ENCODE results near the gene MECP2. TPM values are rescaled to one million over a fixed set of nuclear protein-coding genes. Genes with fewer than 3 reads are reported as not detected.
A peak's percentile ranks its signal among the peaks of the same experiment; 100 is the strongest.
"Not testable (repeated sequence)": the region's sequence is repeated elsewhere in the genome, so short reads cannot be mapped to it uniquely, and the experiment has no call there.

The MECP2 gene
- polyA plus RNA-seq, 10 donors, result 16.0 to 26.0 (median 19.9) TPM

DNA sequence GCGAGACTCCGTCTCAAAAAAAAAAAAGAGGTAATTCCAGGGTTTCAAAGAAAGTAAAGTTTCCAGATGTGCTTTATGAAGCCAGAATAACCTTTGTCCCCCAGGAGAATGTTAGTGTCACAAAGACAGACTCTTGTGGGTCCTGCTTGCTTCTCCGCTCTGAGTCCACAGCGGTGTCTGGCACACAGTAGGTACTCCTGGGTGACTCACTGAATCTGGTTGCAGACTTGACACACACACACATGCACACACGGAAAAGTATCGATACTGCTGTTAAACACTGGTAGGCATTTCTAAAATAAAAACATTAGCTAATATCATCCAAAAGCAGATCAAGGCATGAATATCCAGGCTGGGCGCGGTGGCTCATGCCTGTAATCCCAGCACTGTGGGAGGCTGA lies 102.0 kb downstream of the MECP2 start:
- no peak for DNase-seq

DNA sequence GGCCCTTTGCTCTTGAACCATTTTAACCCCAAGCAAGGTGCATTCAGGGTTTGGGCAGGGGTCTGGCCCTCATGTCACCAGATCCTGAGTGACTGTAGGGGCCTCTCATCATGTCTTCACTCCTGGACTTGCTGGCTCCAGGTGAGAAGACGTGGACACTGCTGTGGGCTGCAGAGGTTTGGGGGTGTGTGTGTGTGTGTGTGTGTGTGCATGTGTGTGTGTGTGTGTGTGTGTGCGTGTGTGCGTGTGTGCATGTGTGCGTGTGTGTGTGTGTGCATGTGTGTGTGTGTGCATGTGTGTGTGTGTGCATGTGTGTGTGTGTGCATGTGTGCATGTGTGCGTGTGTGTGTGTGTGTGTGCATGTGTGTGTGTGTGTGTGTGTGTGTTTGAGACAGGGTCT lies 103.1 kb downstream of the MECP2 start:
- DNase-seq, result not testable (repeated sequence)

DNA sequence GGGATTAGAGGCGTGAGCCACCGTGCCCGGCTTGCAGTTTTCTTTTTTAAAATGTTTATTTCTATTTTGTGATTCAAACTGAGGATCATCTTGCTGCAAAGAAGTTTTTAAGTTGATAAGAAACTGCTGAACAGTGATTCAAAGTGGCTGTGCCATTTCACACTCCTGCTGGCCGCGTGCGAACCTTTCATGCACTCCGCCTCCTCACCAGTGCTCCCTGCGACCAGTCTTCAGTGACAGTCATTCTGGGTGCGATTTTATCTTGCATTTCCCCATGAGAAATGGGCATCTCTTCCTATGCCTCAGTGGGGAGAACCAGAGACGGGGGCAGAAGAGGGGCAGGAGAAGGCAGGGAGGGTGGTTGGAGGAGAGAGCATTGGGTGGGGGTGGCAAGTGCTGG lies 103.5 kb downstream of the MECP2 start:
- DNase-seq, result no peak

DNA sequence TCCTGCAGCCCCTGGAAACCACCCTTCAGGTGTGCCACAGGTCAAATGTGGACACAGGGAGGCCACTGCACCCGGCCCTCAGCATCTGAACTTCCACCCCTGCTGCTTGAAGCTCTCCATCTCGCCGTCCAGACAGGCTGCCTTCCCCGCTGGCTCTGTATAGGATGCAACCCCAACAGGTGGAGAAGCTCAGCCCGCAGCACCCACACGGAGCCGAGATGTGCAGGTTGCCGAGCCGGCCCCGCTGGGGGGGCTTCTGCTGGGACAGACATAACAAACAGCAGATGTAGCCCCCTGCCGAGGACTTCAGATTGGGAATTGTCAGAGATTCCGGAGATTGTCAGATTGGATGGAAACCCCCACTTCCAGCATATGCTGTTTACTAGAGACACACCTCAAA lies 104.4 kb downstream of the MECP2 start:
- DNase-seq, result no peak

DNA sequence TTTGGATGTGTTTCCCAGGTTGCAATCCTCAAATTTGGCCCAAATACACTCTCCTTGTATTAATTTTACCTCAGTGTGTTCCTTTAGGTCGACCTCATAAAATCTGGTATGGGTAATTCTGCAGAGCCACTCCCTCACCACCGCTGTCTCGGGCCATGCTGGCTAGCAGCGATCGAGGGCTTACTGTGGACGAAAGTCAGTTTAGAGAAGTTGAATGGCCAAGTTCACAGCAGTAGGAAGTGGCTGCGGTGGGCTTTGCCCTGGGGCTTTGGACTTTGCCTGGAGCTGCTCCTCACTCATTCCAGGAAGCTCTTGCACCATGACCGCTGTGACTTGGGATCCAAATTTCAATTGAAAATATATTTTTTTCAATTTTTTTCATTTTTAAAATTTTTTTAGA lies 105.3 kb downstream of the MECP2 start:
- no peak for DNase-seq

DNA sequence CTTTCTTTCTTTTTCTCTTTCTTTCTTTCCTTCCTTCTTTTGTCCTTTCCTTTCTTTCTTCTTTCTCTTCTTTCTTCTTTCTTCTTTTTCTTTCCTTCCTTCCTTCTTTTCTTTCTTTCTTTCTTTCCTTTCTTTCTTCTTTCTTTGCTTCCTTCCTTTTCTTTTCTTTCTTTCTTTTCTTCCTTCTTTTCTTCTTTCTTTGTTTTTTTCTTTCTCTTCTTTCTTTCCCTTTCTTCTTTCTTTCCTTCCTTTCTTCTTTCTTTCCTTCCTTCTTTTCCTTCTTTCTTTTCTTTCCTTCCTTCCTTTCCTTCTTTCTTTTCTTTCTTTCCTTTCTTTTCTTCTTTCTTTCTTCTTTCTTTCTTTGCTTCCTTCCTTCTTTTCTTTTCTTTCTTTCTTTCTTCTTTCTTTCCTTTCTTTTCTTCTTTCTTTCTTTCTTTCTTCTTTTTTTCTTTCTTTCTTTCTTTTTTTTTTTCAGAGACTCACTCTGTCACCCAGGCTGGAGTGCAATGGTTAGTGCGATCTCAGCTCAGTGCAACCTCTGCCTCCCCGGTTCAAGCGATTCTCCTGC lies 106.4 kb downstream of the MECP2 start:
- DNase-seq, result no peak

DNA sequence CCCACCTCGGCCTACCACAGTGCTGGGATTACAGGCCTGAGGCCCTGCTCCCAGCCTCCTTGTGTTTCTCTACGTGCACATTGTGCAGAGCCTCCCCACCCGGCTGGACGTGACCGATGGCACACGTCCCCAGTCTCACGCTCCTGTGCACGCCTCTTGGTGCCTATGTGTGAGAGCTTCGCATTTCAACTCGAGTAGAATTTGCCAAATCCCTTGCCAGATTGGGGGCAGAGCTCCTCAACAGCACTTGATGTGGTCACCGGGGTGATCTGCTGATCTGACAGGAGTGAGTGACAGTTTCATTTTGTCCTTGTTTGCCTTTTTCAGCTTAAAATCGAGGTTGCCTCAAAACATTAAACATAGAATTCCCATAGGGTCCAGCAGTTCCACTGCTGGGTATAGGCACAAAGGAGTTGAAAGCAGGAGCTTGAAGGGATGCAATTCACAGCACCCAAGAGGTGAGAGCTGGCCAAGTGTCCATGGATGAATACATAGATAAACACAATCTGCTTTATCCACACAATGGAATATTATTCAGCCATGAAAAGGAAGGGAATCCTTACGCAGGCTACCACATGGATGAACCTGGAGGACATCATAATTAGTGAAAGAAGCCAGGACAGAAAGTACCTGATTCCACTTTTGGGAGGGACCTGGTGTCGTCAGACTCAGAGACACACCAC lies 107.4 kb downstream of the MECP2 start:
- DNase-seq, result no peak

DNA sequence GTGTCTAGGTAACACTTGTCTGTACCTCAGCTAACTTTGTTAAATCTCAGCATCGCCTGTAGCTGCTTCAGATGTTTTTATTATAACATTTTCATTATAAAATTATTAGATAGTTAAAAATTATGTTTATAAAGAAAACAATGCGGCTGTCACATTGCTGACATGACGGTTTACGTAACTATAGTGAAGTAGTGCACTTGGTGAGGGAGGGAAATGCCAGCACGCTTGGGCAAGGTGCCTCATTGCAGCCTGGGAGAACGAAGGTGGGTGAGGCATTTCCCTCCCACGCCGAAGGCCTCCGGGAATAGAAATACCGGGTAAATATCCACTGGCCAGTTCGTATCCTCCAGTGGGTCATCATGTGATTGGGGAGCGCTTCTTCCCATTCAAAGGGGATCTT lies 109.0 kb downstream of the MECP2 start:
- DNase-seq, result no peak

DNA sequence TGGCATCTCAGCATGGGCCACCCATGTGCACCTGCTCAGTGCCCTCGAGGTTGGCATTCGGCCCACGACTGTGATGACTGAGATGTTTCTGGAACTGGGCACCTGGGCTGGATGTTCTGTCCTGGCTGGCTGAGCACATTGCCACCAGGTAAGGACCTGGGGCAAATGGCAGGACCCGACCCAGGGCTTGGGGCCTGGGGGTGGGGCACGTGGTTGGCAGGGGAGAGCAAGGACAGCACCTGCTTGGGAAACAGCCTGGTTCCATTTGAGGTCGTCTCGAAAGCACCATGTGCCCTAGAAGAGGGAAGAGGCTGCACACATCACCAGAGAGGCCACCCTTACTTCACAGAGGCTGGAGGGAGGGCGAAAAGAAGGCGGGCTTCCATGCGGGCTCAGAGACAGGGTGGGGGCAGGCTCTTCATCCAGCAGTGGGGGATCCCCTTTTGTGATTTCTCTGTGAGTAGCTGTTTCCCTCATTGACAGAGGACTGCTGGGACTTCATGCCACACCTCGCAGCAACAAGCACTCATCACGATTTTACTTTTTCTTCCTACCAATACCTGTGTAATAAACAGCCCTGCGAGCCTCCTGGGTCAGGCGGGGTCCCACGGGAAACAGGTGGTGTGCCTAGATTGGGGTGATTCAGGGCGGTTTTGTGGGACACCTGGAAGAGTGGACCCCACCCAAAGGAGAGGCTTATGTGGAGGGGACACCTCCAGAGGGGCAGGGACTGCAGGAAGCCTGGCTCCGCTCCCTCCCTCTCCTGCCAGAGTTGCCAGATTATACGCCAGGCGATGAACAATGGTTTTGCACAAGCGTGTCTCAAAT lies 113.0 kb downstream of the MECP2 start:
- no peak for DNase-seq

DNA sequence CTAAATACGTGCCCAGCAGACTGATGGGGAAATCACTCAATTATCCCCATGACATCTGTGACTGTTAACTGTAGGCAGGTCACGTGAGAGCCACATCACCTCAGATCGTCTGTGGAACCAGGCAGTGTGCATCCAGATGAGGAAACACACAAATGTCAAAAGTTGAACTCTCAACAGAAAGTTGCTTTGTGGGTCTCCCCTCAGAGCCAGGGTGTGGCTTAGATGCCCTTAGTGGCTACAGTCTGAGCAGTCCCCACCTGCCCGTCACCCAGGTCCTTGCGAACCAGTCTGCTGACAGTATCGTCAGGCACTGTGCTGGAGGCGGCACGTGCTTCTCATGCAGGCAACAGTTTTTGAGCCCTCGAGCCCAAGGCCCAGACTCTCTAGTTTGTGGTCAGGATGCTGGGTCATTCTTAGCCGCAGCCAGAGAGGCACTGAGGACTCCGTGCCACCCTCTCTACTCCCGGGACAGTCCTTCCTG lies 114.2 kb downstream of the MECP2 start:
- DNase-seq, result no peak

DNA sequence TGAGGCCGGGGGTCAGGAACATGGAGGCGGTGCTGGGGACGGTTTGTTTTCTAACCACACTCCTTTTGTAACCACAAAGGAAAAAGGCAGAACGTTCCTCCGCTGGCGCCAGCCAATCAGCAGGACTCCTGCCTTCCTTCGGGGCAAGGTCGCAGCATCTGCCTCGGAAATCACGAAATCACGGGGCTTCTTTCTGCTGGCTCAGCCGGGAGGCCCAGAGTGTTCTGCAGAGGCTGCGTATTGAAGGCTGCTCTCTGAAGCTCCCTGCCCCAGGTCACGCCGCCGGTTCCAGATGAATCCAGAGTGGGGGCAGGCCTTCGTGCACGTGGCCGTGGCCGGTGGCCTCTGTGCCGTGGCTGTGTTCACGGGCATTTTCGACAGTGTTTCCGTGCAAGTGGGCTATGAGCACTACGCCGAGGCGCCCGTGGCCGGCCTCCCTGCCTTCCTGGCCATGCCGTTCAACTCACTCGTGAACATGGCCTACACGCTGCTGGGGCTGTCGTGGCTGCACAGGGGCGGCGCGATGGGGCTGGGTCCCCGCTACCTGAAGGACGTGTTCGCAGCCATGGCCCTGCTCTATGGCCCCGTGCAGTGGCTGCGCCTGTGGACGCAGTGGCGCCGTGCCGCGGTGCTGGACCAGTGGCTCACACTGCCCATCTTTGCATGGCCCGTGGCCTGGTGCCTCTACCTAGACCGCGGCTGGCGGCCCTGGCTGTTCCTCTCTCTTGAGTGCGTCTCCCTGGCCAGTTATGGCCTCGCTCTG lies 115.6 kb downstream of the MECP2 start:
- DNase-seq, result peak in 2 of 3 donors; percentile 36 to 57

DNA sequence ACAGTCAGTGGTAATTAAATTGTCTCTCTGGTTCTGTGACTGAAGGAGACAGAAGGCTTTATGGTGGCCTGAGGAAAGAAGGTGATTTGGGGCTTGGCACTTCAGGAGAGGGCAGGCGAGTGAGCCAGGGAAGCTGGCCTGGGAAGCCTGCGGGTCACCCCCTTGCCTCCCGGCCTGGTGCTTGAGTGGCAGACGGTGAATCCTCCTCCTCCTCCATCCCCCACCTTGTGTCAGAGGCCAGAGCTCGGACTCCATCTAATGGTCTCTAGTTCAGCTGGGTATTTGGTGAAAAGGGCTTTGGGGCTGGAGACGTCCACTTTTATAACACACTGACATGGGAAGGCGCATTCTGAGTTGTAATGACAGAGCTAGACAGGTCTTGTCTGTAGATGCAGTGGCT lies 116.3 kb downstream of the MECP2 start:
- DNase-seq, result no peak

DNA sequence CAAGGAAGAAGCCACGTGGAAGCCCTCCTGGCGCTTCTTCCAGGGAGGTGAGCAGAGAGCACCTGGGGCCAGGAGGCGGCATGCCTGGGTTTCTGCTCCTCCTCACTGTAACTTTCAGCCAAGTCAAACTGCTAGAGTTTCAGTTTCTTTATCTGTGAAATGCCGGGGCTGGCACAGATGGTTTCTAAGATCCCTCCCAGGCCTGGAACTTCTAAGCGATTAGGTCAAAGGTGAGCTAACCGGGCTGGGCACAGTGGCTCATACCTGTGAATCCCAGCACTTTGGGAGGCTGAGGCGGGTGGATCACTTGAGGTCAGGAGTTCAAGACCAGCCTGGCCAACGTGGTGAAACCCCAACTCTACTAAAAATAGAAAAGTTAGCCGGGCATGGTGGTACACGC lies 117.1 kb downstream of the MECP2 start:
- not testable (repeated sequence) for DNase-seq

DNA sequence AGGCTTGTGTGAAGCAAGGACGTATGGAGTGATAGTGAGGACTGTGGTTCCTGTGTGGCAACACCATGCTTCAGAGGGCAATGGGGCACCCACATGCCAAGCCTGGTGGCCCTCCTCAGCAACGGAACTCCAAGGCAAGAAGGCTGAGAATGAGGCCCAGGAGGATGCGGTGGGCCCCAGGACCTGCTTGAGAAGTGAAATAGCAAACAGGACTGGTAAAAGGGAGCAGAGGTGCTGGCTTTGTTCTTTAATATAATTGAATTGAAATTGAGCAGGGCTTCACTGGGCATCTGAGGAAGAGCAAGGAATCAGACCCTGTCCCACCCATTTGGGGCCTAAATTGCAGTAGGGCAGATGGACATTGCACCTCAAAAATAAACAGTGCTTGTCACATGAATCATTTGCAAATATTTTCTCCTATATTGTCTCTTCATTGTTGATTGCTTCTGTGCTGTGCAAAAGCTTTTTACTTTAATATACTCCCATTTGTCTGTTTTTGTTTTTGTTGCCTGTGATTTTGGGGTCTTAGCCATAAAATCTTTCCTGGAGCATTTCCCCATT lies 122.7 kb downstream of the MECP2 start:
- DNase-seq, result no peak

DNA sequence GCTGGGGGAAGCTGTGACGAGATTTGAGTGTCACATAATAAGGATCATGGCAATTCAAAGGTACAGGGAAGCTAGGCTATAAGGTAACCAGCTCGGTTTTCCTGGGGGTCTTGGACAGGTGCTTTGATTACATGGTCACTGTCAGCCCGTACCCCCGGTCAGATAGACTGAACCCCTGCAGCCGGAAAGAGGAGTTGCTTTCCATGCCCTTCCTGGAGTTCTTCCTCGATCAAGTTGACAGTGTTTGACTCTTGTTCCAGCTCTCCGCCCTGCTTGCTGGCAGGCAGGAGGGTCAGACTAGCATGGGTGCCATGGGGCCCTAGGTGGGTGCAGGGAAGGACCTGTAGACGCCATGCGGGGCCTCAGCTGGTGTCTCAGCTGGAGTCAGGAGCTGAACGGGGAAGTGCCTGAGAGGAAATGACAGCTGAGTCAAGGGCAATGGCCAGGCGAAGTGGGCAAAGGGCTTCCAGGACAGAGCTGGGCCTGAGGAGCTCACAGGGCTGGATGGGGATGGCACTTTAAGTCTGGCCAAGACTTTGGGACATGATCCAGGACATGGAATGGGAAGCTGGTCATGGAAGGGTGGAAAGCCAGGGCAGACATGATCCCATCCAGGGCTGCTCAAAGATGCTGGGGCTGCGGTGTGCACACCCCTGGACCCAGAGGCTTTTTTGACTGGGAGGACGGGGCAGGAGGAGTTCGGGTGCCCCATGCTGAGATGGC lies 123.4 kb downstream of the MECP2 start:
- no peak for DNase-seq

DNA sequence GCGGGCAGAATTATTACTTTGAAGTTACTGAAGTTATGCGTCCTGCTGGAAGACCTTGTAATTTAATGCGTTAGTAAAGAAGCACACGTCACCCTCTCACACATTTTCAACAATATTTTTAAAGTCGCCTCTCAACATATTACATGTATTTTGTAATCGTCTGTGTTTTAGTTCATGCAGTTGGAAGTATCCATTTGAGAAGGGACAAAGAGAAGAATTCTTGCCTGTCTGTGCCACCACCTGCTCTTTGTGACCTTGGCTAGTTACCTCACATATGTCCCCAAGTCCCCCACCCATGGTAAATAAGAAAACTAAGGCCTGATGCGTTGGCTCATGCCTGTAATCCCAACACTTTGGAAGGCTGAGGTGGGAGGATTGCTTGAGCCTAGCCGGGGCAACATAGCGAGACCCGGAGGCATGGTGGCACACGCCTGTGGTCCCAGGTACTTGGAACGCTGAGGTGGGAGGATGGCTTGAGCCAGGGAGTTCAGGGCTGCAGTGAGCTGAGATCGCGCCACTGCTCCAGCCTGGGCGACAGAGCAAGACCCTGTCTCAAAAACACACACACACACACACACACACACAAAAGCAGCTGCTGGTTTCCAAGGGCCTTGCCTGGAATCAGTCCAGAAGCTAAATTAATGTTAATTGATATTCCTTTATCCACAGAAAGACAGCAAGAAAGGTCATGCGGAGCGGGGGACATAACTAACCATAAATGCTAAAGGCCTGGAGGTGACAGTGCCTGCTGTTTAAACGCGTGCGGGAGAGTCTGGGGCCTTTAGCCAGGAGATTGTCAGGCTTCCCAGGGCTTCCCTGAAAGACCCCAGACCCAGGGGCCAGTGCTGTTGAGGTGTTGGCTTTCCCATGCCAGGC lies 124.2 kb downstream of the MECP2 start:
- DNase-seq, result no peak

DNA sequence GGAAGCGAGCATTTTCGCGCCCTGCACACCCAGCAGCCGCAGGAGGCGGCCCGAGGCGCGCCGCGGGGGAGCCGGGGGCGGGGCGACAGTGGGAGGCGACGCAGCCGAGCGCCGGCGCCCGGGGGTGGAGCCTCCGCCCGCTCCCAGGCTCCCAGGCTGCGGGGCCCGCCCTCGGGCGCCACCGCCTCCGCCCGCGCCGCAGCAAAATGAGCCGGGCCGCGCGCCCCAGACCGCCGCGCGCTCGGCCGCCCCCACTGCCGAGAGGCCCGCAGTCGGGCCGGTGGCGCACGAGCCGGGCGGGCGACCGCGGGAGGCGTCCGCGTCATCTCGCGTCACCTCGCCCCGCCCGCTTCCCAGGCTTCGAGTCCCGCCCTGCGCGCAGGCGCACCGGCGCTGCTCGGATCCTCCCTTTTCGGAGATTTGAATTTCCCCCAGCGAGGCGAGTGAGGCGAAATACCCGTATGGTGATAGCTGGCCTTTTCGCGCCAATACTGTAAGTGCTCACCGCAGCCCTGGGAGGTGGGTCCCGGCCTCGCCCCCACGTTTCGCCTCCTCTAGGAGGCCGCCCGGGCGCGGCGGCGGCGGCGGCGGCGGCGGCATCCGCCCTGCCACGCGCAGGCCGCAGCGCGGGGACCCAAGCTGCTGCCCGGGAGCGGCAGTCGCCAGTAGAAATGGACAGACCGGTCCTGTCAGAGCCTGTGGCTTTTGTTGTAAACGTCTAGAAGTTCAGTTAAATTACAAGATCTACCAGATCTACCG lies 125.0 kb downstream of the MECP2 start, which contains the start of gene TMEM187:
Gene TMEM187 (plus strand): TSS at position 387 of the 759 bp plus-strand sequence. CDS start 9,309 bp downstream, outside the sequence.
- DNase-seq, result peak; percentile 88 to 94 (median 94)

All from muscle of back (tissue), 11 donors.